Pons (tissue), 1 donor: ENCODE measurements around the gene PTCH1.

ENCODE experiments used
- DNase-seq: peaks from one replicate; pipeline ENCODE4 v3.0.0-alpha.2; 2016; ENCODE audit warnings: low spot score

PTCH1 gene

DNA sequence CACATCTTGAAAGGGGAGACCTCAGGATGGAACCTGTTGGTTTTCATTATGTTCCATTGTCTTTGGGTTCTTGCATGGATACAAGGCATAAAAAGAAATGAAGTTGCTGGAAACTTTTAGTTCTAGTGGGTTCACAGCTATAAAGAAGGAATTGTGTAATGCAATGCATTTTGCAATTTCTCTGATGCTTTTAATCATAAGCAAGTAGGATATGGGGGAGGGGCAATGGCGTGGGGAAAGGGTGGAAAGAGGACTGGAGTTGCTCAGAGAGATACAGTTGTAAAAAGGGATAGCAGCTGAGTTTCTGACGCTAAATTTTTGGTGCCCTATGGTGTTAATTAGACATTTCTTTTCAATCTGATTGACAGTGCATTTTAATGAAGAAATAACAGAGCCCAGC lies 110.7 kb downstream of the PTCH1 start:
- DNase-seq: no peak

DNA sequence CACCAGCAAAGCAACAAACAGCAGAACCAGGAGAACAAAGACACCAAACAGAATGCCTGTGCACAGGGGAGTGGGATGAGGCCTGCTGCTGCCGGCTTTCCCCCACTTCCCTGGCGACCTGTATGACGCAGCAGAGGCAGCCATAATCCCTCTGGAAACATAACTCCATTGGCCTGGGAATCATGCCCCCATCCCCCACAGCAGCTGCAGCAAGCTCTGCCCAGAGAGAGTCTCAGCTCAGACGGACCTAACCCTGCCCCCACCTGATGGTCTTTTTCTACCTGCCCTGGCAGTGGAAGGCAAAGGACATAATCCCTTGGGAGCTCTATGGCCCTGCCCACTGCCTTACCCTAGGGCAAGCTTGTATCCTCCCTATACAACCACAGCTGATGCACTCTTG lies 117.5 kb downstream of the PTCH1 start:
- DNase-seq: no peak
